Adipose tissue (tissue), 3 donors: ENCODE measurements around the gene DYNC1H1. TPM values are rescaled to one million over a fixed set of nuclear protein-coding genes. Genes with fewer than 3 reads are reported as not detected.
"Not testable (repeated sequence)": the region's sequence is repeated elsewhere in the genome, so short reads cannot be mapped to it uniquely, and the experiment has no call there.

Source experiments
- H3K27ac ChIP-seq: one replicate; pipeline ENCODE4 v1.5.1; 2013; ENCODE audit warnings: low read depth, low read length
- WGBS, 3 donors: extraction: QIAGEN DNeasy Blood & Tissue Kit; methylation state at CpG; one replicate each; pipeline ENCODE4 v1.1.7; 2013; 5-methylcytosine and 5-hydroxymethylcytosine counted together
- polyA plus RNA-seq, 3 donors: library from polyadenylated mRNA; stranded (reverse); fragments of 200-250 nt; gene quantifications; one replicate each; pipeline ENCODE4 v1.2.3, GENCODE V29; 2013
- donor health status: healthy with polysubstance abuse.
- donor health status: Bipolar disorder and iron deficiency.
- donor health status: healthy.

DYNC1H1 gene
- polyA plus RNA-seq, 3 donors = 62.7 to 161 (median 92.1) TPM

DNA sequence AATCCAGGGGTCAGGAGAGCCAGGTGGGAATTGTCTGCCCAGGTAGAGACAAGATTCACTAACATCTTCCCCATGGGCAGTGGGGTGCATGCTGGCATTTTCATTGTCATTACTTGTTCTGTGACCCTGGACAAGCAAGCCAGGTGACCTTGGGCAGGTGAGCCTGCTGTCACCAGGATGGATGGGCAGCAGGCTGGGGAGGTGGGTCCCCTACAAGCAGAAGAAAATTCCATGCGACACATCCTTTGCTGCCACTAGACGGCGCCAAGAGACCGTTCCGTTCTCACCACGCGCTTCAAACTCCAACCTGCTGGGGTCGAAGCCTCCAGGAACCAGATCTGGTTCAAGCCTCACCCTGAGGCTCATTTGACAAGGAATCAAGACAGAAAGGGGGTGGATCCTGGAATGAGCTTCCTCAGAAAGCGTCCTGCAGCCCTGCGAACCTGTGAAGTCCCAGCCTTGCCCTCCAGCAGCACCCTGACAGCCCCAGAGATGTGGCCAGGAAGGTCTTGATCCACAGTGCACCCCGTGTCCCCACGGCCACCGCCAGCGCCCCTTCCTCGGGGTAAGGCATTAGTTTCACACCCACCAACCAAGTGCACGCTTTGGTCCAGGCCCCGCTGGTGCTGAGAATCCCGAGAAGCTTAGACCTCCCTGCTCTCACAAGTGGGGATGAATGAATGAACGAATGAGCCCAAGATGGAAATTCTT, 3.2 kb upstream of the DYNC1H1 start:
- no peak overlapping the region for H3K27ac ChIP-seq
- WGBS, 3 donors = 27 to 33% (median 30%) methylated on average over 19 of the region's 19 CpGs

DNA sequence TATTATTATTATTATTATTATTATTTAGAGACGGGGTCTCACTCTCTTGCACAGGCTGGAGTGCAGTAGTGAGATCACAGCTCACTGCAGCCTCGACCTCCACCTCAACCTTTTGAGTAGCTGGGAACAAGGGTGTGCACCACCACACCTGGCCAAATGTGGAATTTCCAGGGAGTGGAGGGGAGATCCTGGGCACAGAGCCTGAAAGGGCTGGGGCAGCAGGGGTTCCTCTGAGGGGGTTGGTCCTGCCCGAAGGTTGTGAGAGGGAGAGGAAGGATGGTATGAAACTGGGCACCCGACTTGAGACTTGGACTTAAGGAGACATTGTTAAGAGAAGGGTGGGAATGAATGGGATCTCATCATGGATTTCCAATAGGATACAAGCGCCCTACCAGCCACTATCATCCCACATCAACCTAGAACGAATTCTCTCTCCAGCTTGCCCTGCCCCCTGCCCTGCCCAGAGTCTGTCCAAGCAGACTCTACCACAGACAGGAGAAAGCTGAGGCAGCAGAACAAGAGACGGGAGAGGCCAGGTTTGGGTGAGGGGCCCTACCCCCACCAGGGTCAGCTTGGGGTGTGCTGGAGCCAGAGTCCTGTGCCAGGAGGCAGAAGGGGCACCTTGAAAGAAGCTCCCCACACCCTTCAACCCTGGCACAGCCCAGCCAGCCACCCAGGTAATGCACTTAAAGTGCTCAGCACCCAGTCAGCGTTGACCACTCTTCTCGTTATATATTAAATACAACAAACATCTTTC, 2.4 kb upstream of the DYNC1H1 start:
- H3K27ac ChIP-seq = no peak overlapping the region
- 86 to 87% (median 86%) methylated on average over 9 of the region's 9 CpGs for WGBS, 3 donors

DNA sequence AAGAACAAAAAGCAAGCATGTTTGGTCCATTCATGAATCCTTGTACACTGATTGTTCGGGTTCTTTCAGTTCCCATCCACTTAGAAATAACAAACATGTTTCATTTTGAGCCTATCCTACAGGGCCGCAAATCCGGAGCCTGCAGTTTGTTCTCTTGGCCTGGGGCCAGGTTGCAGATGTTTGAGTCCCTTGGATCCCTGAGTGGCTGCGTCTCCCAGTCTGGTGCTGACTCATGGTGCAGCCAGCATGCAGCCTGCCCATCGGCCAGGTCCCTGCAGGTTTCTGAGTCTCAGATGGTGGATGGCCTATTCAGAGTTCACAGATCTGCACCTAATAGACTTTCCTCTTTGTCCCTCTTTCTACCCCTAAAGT, 1.9 kb upstream of the DYNC1H1 start:
- H3K27ac ChIP-seq = no peak overlapping the region
- WGBS, 3 donors = 28 to 65% (median 49%) methylated on average over 5 of the region's 5 CpGs

DNA sequence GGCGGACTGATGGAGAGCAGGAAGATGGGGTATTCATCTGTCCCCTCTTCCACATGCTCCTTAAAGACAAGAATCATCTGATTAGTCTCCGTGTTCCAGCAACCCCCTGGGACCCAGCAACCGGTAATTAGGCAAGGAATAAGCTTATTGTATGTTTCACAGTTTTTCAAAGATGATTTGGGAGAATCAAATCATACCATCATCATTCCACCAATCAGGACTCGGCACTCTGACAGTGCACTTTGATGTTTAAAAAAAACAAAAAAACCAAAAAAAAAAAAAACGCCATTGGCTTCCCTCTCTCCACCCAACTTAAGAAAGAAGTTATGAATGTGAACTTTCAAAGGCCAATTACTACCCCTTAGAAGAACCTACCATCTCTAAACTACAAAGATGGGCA, 1.3 kb upstream of the DYNC1H1 start:
- no peak overlapping the region for H3K27ac ChIP-seq
- WGBS, 3 donors = 73 to 83% (median 79%) methylated on average over 5 of the region's 5 CpGs

GRCh38 chr14:101963656-101964296, 597 bp upstream of the DYNC1H1 start:
- H3K27ac ChIP-seq = no peak overlapping the region
- 47 to 61% (median 52%) methylated on average over 20 of the region's 20 CpGs for WGBS, 3 donors

- WGBS, 3 donors = 0% methylated on average over 22 to 28 of the region's 28 CpGs
- H3K27ac ChIP-seq = peak overlapping the region; percentile 51
Observed at GRCh38 chr14:101965181-101965544, 790 bp downstream of the DYNC1H1 start.

DNA sequence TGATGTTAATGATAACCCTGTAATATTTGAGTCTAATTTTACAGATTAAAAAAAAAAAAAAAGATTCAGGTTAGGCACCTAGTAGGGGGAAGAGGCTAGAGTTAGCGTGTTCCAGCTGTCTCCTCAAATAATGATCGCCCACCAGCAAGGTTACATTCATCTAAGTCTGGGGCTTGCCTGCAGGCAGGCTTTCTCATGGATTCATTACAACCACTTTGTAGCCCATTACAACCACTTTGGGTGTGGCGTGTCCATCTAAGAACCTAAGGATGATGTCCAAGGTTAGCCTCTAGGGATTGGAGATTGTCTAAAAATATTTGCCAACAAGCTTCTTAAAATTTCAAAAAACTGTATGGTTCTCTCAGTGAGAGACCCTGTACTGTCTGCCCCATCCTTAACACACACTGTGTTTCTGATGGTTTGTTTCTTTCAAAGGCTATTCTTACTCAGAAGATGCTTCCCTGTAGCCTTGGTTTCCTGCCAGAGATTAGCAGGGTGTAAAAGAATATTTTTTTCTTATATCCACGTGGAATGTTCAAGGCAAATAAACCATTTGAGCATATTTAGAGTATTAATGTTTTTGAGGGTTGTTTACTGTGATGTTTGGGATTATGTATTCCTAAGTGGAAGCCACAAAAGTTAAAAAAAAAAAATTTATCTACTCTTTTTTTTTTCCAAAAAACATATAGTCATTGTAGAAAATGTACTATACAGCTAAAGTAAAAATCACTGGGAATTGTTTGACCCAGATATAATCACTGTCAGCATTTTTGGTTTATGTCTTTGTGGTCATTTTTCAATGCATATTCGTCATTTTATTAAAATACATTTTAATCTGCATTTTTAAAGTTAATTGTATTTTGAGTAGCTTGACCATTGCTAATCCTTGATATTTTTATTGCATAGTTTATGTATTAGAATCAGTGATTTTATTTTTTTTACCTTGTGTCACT, 1.7 kb downstream of the DYNC1H1 start:
- H3K27ac ChIP-seq = no peak overlapping the region

GRCh38 chr14:101966742-101967141, 2.4 kb downstream of the DYNC1H1 start:
- H3K27ac ChIP-seq = no peak overlapping the region
- WGBS, 3 donors = 60 to 70% (median 68%) methylated on average over 2 of the region's 2 CpGs

More for the DNA sequence above, 1.7 kb downstream of the DYNC1H1 start:
- WGBS, 3 donors = 36 to 48% (median 43%) methylated on average over 5 of the region's 5 CpGs

DNA sequence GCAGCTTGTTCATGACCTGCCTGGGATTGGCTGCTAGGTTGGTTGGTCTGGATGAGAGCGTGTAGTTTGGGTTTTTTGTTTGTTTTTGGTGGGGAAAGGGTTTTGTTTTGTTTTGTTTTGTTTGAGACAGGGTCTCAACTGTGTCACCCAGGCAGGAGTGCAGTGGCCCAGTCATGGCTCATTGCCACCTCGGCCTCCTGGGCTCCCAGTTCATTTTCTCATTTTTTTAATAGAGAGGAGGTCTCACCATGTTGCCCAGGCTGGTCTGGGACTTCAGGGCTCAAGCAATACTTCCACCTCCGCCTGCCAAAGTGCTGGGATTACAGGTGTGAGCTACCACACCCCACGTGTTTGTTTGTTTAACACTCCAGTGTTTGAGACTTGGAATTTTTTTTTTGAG, 3.8 kb downstream of the DYNC1H1 start:
- no peak overlapping the region for H3K27ac ChIP-seq

DNA sequence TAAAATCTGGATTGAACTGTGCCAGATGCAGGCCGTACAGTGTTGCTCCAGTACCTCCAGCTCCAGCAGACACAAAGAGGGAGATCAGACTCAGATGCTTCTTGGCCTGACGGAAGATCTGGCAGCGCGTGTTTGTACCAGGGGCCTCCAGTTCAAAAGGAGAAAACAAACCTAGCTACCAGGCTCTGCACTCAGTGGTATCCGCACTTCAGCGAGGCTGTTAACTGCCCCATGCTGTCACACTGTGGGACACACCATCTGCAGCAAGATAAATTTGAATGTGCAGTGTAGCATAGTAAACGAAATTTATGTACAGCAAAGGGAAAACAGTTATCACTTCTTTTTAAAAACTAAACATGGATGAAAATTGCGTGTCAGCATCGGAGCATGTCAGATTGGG, 5.1 kb downstream of the DYNC1H1 start:
- H3K27ac ChIP-seq = no peak overlapping the region
- 77 to 90% (median 88%) methylated on average over 9 of the region's 9 CpGs for WGBS, 3 donors

More for the DNA sequence above, 3.8 kb downstream of the DYNC1H1 start:
- 74 to 87% (median 87%) methylated on average over 4 of the region's 4 CpGs for WGBS, 3 donors

DNA sequence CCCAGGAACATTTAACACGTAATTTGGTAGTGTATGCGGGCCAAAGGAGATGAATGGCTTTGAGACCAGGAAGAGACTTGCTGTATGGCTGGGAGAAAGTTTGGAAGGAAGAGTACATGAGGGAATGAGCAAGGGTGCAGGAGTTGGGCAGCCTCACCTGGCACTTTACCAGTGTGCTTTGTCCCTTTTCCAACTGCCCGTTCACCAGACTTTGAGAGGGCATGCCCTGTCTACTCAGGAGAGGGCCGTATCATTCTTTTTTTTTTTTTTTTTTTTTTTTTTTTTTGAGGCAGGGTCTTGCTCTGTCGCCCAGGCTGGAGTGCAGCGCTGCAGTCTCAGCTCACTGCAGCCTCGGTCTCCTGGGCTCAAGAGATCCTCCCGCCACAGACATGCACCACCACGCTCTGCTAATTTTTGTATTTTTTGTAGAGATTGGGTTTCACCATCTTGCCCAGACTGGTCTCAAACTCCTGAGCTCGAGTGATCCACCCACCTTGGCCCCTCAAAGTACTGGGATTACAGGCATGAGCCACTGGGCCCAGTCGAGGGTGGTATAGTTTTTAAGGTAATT, 6.5 kb downstream of the DYNC1H1 start:
- no peak overlapping the region for H3K27ac ChIP-seq
- WGBS, 3 donors = 87 to 92% (median 88%) methylated on average over 10 to 11 of the region's 11 CpGs

DNA sequence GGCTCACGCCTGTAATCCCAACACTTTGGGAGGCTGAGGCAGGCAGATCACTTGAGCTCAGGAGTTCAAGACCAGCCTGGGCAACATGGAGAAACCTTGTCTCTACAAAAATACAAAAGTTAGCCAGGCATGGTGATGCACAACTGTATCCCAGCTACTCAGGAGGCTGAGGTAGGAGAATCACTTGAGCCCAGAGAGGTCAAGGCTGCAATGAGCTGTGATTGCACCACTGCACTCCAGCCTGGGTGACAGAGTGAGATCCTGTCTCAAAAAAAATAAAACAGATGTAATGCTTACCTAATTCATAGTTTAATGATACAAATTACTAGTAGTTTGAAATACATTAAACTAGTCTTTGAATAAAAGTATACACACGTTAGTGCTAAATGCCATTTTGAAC, 7.1 kb downstream of the DYNC1H1 start:
- 82 to 85% (median 83%) methylated on average over 2 of the region's 2 CpGs for WGBS, 3 donors
- not testable (repeated sequence) for H3K27ac ChIP-seq

GRCh38 chr14:101972126-101972866, 7.9 kb downstream of the DYNC1H1 start:
- no peak overlapping the region for H3K27ac ChIP-seq
- 20 to 48% (median 20%) methylated on average over 10 of the region's 10 CpGs for WGBS, 3 donors

- H3K27ac ChIP-seq = peak overlapping the region; percentile 15
- 91 to 95% (median 95%) methylated on average over 7 of the region's 7 CpGs for WGBS, 3 donors
Observed at GRCh38 chr14:101973356-101973755, 9.0 kb downstream of the DYNC1H1 start.

DNA sequence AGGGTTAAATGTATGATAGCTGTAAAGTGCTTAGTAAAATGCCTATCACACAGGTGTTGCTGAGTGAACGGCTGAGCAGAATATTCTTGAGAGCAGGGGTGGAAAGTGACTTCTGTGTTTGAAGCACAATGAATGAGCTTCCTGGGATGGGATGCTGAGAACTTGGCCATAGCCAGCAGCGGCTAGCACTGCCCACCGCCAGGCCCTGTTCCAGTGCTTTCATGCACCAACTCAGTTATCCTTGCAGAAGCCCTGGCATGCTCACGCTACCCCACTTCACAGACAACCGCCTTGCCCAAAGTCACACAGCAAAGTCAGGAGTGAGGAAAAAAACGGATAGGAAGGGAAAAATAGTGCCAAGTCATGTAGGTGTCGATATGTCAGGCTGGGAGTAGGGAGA, 10.9 kb downstream of the DYNC1H1 start:
- H3K27ac ChIP-seq = no peak overlapping the region
- 80 to 85% (median 80%) methylated on average over 7 of the region's 7 CpGs for WGBS, 3 donors

DNA sequence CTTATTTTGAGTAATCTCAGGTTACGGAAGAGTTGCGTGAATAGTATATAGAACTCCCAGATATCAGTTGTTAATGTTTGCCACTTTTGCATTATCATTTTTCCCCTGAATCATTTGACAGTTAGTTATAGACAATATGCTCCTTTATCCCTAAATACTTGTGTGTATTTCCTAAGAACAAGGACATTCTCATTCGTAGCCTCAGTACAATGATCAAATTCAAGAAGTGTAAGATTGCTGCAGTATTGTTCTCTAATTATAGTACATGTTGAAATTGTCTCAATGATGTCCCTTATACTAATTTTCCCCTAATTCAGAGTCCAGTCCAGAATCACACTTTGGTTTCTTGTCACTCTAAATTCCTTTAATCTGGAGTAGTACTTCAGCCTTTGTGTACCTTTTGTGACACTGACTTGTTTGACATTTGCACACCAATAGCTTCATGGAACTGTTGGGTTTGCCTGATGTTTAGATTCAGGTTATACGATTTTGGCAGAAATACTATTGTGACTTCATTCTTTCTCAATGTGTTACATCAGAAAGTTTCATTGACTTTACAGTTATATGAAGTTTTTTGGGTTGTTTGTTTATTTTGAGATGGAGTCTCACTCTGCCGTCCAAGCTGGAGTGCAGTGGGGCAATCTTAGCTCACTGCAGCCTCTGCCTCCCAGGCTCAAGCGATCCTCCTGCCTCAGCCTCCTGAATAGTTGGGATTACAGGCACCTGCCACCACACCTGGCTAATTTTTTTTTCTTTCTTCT, 13.1 kb downstream of the DYNC1H1 start:
- H3K27ac ChIP-seq = no peak overlapping the region

DNA sequence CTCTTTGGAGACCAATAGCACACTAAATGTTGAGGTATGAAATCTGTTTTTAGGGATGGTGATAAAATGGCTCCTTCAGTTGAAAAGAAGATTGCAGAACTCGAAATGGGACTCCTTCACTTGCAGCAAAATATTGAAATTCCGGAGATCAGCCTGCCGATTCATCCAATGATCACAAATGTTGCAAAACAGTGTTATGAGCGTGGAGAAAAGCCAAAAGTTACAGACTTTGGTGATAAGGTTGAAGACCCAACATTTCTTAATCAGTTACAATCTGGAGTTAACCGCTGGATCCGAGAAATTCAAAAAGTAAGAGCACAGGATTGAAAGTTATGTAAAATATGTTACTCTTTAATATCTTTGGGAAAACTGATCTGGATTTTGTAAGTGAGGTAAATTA, 15.3 kb downstream of the DYNC1H1 start:
- H3K27ac ChIP-seq = no peak overlapping the region
- 66 to 79% (median 77%) methylated on average over 6 of the region's 6 CpGs for WGBS, 3 donors

More for the DNA sequence above, 13.1 kb downstream of the DYNC1H1 start:
- WGBS, 3 donors = 82 to 89% (median 86%) methylated on average over 6 of the region's 6 CpGs
